Upper lobe of right lung (tissue), 1 donor: ENCODE data around the gene LRRC74A. TPM values are rescaled to one million over a fixed set of nuclear protein-coding genes. Genes with fewer than 3 reads are reported as not detected.

Experiments
- ATAC-seq: fragments of 200-7000 bp; cut with Tn5 transposase; one replicate; pipeline ENCODE4 v1.9.1; 2020; ENCODE audit warnings: mild to moderate bottlenecking, moderate library complexity
- DNase-seq: peaks from one replicate; pipeline ENCODE4 v3.0.0-alpha.2; 2020
- H3K27ac ChIP-seq: fragments of 200-600 bp; one replicate; pipeline ENCODE4 v1.8.0; 2022
- H3K27me3 ChIP-seq: fragments of 200-600 bp; one replicate; pipeline ENCODE4 v1.8.0; 2022; ENCODE audit warnings: mild to moderate bottlenecking
- H3K36me3 ChIP-seq: fragments of 200-600 bp; one replicate; pipeline ENCODE4 v1.8.0; 2022
- H3K4me1 ChIP-seq: fragments of 200-600 bp; one replicate; pipeline ENCODE4 v1.8.0; 2022
- H3K4me3 ChIP-seq: fragments of 200-600 bp; one replicate; pipeline ENCODE4 v1.8.0; 2022; ENCODE audit warnings: mild to moderate bottlenecking
- H3K9me3 ChIP-seq: fragments of 200-600 bp; one replicate; pipeline ENCODE4 v1.8.0; 2022
- CTCF ChIP-seq: fragments of 200-600 bp; IDR thresholded peaks from one replicate; pipeline ENCODE4 v1.8.0; 2022; ENCODE audit warnings: antibody characterized with exemption
- intact Hi-C: fragments of 100-400 bp; cut with DNase I; formaldehyde crosslinking; loops from one replicate; pipeline ENCODE4 v1.11.0; 2022
- total RNA-seq: library from RNA; stranded (reverse); fragmentation: NEBNext Ultra II Directional; extraction: Animal tissue kit (Norgen Biotek cat#: 25700); gene quantifications from one replicate; pipeline ENCODE4 v1.2.1, GENCODE V29; 2021
- donor health status: DM: no; HTN: yes; CAD: no; lungs with severe emphysema.

LRRC74A gene
- total RNA-seq, 1 donor from 2014 or later = not detected

DNA sequence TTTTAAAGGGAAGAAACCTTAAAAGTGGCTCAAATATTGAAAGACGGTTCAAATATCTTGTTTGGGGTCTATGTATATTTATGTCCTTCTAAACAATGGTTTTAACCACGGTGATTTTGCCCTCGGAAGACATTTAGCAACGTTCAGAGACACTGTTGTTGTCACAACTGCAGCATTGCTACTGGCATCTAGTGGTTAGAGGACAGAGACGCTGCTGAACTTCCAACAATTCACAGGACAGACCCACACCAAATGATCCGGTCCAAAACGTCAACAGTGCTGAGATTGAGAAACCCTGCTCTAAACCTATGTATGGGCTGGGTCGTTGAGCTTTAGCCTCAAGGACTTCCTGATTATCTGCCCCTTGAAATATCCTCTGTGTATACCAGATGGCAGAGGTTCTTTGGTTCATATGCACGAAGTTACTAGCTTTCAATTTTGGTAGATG, 15.2 kb upstream of the LRRC74A start:
- Histone ChIP-seq H3K4me1 (peaks cover 19% of the 10 kb centered on the region), H3K4me3 (peak overlapping the region; percentile 93), H3K36me3 (peaks cover 32% of the 10 kb centered on the region), H3K27me3 (no peaks in the 10 kb centered on the region), H3K27ac (peak overlapping the region; percentile 91), H3K9me3 (no peaks in the 10 kb centered on the region)
- peak; percentile 52 for TF ChIP-seq CTCF
- ATAC-seq (peak; percentile 37), DNase-seq (no peak)
- intact Hi-C loops = no loop called here

- H3K27me3 ChIP-seq = no peaks in the 10 kb centered on the region
- no peak for ATAC-seq
- no peak for DNase-seq
- peak overlapping the region; percentile 91 for H3K27ac ChIP-seq
- intact Hi-C loops = no loop called here
- TF ChIP-seq CTCF = no peak
- no peaks in the 10 kb centered on the region for H3K9me3 ChIP-seq
- H3K36me3 ChIP-seq = peaks cover 26% of the 10 kb centered on the region
- H3K4me3 ChIP-seq = peak overlapping the region; percentile 93
- peaks cover 19% of the 10 kb centered on the region for H3K4me1 ChIP-seq
Measured at GRCh38 chr14:76811561-76811960, 14.6 kb upstream of the LRRC74A start.

GRCh38 chr14:76812093-76812421, 14.2 kb upstream of the LRRC74A start:
- no peak for DNase-seq

DNA sequence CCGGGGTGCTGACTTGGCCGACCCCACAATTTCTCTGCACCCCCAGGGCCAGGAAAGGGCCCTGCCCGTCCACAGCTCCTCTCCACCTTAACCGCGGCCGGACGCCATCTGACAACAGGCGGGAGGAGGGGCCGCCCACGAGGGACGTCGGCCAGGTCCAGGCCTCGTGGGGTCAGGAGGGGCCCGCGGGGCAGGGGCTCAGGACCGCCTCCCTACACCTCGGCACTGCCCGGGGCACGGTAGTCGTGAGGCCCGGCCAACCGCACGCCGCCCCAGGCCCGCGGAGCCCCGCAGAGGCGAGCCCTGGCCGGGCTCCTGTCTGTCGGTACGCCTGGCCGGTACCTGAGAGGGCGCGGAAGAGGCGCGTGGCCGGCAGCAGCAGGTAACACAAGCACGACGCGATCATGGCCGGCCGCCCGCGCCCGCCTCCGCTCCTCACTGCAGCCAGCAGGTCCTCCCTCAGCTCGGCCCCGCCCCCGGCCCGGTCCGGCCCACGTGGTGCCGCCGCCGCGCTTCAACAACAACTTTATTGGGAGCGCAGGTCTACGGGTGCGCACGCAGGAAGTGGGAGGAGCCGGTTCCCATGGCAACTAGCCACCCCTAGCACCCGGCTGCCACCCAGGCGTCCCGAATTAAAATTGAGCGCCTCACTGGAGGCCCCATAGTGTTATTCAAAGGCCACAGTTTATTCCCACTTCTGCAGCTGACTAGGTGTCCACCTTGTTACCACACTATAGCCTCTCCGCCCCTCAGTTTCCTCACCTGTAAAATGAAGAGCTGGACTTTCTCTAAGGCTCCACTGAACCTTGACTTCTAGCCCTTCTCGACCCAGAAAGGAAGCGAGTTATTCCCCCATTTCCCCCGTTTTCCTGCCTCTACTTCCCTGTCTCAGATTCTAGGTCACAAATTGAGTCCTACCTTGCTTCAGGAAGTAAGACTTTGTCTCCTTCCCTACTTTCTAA, 13.5 kb upstream of the LRRC74A start, which contains the start of gene ANGEL1:
ANGEL1 (minus strand) TSS at position 461 of the 962 bp plus-strand sequence; CDS start at position 406, 55 bp downstream.
- H3K27ac ChIP-seq = peak within 1 kb of the TSS; percentile 91
- H3K4me3 ChIP-seq = peak within 1 kb of the TSS; percentile 93
- ATAC-seq (peak; percentile 96), DNase-seq (peak; percentile 98)
- H3K36me3 ChIP-seq = peaks cover 15% of the 10 kb centered on the region
- TF ChIP-seq CTCF = no peak
- intact Hi-C loops = no loop called here
- H3K9me3 ChIP-seq = no peaks in the 10 kb centered on the region
- no peaks in the 10 kb centered on the region for H3K27me3 ChIP-seq
- H3K4me1 ChIP-seq = peaks cover 19% of the 10 kb centered on the region

More at GRCh38 chr14:76812093-76812421, 14.2 kb upstream of the LRRC74A start:
- no peak for TF ChIP-seq CTCF
- Histone ChIP-seq H3K4me1 (peaks cover 19% of the 10 kb centered on the region), H3K4me3 (peak overlapping the region; percentile 93), H3K9me3 (no peaks in the 10 kb centered on the region), H3K27me3 (no peaks in the 10 kb centered on the region), H3K27ac (peak overlapping the region; percentile 91), H3K36me3 (peaks cover 21% of the 10 kb centered on the region)
- ATAC-seq = no peak
- intact Hi-C loops = no loop called here

DNA sequence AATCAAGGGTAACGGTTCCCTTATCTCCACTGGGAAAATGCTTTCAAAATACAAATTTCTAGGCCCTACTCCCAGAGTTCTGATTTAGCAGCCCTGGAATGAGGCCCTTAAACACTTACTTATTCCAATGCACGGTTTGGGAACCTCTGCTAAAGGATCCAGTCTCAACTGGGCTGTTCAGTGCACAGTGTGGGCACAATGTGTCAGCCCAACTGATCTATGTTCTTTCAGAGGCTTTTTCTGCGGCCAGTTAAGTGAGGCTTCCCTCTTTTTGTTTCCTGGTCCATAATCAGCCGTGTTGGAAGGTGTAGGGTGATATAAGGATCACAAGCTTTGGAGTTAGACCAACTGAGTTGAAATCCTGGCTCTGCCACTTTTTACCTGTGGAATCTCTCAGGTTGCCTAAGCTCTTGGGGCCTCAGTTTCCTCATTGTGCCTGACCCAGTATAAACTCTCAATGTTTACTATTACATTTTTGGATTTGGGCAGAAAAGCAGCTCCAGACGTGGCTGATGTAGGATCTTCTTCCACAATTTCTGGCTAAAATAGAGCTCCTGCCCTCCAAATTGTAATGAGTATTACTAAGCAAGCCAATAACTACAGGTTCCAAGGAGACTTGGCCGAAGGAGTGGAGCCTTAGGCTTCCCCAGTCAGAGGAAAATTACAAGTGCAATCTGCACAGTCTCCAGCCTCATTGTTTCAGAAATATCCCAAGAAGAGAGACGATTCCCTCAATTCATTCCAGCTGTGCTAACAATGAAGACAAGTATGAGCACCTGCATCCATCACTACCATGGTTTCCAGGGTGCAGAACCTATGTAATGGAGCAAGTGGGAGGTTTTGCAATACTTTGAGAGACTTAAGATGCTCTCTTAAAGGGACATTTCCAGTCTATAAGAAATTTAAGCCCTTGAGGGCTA, 11.2 kb upstream of the LRRC74A start:
- Histone ChIP-seq H3K4me1 (peaks cover 19% of the 10 kb centered on the region), H3K4me3 (no peak overlapping the region), H3K36me3 (no peaks in the 10 kb centered on the region), H3K27ac (no peak overlapping the region), H3K9me3 (no peaks in the 10 kb centered on the region), H3K27me3 (no peaks in the 10 kb centered on the region)
- no peak for ATAC-seq
- TF ChIP-seq CTCF = no peak
- no peak for DNase-seq
- intact Hi-C loops = no loop called here
